Ammon's horn (tissue), 1 donor: Measurements from ENCODE around the gene CAPN14.

ENCODE experiments used
- DNase-seq: peaks from one replicate; pipeline ENCODE4 v3.0.0-alpha.2; 2016; ENCODE audit warnings: low spot score

Gene CAPN14, protein sequence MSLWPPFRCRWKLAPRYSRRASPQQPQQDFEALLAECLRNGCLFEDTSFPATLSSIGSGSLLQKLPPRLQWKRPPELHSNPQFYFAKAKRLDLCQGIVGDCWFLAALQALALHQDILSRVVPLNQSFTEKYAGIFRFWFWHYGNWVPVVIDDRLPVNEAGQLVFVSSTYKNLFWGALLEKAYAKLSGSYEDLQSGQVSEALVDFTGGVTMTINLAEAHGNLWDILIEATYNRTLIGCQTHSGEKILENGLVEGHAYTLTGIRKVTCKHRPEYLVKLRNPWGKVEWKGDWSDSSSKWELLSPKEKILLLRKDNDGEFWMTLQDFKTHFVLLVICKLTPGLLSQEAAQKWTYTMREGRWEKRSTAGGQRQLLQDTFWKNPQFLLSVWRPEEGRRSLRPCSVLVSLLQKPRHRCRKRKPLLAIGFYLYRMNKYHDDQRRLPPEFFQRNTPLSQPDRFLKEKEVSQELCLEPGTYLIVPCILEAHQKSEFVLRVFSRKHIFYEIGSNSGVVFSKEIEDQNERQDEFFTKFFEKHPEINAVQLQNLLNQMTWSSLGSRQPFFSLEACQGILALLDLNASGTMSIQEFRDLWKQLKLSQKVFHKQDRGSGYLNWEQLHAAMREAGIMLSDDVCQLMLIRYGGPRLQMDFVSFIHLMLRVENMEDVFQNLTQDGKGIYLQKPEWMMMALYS

DNA sequence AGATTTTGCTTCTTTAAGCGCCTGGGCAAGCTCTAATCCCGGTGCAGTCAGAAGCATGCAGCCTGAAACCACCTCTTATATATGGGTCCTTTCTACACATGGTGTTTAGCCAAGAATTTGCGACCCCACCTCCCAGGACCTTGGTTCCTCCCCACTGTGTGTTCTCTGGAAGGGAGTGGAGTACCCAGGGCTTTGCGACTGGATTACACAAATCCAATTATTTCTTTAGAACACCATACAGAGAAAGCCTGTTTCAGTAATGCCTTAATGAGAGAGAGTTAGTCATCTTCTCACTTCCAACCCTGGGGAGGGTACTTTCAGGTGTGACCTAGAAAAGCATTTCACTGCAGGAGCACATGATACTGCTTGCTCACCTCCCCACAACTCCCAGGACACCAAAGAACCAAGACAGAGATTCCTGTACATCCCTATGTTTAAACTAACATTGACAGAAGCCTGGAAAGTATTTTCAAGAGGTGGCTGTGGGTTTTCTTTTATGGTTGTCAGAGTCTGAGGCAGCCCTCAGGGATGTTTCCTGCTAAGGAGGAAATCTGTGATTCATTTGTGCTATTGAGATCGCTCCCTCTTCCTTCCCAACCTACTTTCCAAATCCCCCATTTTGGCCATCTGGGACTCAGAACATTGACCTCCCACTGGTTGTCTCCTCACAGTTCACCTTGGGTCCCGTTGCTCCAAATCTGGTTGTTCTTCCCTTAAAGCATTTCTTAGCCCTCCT is at the start of gene CAPN14:
Gene CAPN14, minus strand, starts transcription at position 51 of the 736 bp plus-strand sequence. CDS start 12,068 bp downstream, outside the sequence.
- DNase-seq, result no peak

DNA sequence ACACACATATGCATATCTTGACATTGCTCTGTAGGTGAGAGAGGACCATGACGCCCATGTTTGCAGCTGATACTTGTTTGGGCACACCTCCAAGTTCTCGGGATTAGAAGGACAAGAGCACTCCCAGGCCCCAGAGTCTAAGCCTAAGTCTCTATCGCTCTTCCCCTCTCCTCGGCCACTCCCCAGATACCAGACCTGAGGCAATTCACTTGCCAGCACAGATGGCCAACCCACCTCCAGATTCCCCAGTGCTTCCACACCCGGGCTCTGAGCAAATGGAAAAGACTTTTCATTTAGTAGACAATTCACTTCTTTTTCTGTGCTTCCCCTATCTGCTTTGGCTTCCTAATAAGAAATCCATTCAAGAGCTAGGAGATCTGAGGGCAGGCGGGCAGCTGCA is 49.5 kb upstream of the CAPN14 start:
- no peak for DNase-seq

DNA sequence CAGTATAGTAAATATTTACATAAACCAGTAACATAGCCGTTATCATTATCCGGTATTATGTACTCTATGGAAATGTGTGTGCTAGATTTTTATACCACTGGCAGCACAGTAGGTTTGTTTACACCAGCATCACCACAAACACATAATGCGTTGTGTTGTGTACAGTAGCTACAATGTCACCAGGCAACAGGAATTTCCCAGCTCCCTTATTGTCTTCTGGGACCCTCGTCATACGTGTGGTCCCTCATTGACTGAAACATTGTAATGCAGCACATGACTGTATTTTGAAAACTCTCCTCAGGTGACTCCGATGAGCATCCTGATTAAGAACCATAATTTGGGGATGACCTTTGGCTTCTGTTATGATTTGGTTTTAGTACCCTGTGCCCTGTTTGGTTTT is 47.9 kb upstream of the CAPN14 start:
- no peak for DNase-seq

DNA sequence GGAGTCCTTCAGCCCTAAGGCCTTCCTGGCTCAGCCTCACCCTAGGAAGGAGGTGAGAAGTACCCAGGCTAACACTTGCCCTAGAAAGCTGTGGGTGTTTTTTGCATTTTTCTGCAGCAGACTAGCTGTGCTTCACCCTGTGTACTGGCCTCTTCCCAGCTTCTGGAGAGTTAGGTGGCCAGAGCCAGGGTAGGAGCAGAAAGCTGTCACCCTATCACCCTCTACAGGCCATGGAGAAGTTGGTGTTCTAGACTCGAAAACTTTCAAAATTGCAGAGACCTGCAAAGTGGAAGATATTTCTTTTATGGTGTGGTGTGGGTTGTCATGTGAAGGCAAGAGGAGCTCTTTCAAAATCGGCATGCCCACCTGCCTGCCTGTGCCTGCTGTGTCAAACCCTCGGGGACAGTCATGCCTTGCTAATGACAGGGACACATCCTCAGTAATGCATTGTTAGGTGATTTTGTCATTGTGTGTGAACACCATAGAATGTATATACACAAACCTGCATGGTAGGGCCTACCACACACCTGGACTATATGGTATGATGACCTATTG is 46.4 kb upstream of the CAPN14 start:
- no peak for DNase-seq

DNA sequence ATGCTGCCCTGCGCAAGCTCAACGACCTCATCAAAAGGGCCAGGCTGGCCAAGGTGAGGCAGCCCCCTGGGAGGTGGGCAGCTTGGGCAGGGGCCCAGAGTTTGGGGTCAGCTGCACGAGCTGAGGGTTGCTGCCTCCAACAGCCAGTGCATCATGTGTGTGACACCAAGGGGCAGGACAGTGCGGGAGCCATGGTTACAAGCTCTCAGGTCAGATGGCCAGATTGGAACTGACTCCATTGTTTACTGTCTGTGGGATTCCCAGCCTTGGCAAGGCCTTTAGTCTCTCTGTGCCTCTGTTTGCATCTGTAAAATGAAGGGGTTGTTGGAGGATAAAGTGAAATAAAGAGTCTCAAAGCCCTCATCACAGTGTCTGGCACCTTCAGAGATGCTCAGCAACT is 43.6 kb upstream of the CAPN14 start:
- DNase-seq, result peak; percentile 59

DNA sequence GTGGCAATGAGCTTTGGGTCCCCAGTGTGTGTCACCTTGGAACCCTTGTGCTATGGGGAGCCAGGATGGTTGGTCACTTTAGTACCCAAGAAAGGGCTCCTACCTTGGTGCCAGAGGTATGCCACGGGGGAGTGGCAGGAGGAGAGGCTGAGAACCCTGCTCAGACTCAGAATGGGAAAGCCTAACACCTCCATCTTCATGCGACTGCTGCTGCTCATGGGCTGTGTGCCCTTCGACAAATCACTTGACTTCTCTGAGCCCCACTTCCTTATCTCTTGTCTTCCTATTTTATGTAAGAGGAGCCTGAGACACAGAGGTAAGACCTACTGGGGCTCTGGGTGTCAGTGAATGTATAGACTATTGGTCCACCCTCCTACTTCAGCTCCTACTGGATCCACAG is 41.8 kb upstream of the CAPN14 start:
- DNase-seq, result no peak

DNA sequence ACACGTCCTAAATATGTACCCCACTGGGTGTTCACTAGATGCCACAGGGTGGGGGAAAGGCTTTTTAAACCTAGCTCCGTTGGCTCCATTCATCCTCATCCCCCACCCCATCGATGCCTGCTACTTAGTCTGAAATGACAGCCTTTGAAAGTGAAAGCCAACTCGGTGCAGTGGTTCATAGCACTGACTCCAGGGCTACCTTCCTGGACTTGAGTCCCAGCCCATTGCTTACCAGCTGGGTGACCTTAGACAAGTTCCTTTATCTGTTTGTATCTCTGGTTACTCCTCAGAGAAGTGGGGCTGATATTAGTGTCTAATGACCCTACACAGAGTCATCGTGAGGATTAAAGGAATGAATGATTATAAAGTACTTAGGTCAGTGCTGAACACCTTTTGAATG is 41.0 kb upstream of the CAPN14 start:
- no peak for DNase-seq

DNA sequence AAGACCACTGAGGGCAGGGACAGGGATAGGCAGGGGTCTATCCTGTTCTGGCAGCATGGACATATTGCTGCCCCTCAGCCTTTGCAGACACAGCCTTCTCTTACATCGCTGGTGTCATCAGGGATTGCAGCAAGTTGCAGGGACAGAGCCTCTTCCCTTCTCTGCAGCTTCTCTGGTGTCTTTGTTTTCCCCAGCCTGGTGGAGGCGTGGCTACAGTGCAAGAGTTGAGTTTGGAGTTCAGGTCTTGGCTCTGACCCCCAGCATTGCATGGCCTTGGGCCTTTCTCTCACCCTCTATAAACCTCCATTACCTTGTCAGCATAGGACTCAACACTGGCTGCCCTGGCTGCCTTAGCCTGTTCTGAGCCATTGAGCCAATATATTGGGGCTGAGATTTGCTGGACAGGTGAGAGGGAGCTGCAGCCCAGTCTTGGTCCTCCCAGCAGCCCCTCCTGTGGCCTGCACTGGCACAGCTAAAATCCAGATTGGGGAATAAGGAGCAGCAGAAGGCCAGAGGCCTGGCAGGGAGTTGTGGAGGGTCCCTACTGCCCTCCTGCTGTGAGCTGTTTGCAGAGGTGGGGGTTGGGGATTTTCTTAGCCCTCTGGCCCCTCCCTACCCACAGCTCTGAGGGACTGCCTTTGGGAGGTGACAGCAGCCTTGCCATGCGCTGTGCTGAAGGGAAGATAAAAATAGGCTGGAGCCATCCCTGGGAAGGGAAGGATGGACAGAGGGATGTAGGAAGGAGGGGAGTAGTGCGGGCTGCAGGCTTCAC is 39.5 kb upstream of the CAPN14 start:
- no peak for DNase-seq

DNA sequence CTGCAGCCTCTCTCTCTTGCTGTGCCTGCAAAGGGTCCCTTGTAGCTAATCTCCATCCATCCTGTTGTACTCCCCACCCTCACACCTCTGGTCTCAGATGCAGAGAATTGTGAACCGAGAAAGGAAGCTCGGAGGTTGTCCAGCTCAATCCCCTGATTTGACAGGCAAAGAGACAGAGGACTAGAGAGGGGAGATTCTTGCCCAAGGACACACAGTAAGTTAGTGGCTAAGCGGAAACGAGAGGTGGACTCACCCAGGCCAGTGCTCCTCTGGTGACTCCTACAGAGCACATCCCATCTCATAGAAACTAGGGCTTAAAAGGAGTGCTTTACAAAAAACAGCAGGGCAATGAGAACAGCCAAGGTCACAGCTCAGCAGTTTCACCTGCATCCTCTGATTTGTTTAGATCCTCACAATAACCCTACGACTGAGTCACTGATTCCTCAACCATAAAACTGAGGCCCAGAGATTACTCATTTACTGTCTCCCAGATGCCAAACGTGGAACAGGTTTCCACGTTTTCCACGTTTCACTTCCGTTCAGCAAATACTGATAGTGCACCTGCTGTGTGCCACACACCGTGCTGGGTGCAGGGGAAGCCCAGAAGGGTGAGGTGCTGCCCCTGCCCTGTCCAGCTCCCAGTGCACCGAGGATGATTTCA is 38.7 kb upstream of the CAPN14 start:
- DNase-seq, result no peak

DNA sequence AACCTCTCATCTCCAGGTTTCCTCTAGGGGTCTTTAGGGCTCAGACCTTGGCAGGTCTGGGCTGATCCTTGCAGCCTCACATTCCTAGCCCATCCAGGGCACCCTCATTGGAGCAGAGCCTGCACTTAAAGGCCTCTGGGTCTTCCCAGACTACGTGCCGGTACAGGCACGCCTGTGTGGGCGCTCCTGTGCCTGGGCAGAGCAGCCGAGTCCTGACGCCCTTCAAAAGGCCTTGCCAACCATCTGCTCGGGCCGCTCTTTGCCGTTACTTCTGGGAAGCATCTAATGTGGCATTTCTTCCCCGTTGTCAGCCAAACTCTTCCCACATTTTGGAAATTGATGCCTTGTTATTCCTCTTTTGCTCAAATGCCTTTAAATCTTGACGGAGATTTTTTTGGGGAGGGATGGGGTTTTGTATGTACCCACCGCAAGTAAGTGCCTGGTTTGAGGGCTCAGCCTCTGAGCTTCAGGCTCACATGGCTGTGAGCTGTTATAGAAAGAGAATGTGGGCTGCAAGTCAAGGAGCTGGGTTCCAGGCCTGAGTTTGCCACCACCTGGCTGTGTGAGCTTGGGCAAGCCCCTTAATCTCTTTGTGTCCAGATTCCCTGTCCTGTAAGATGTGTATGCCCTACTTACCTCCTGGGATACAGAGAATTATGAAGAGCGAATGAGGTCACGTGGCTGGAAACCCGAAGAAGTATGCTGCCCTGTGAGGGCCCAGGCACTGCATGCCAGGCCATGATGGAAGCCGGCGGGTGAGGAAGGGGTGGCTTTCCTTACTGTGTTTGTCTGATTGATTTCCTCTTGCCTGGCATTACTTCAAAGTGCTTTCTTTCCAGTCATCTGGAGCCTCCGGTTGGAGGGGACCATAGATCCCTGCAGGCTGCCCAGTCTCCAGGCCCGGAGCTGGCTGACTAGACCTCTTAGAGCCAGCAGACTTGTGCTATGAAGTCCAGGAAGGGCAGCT is 37.2 kb upstream of the CAPN14 start:
- DNase-seq, result no peak

DNA sequence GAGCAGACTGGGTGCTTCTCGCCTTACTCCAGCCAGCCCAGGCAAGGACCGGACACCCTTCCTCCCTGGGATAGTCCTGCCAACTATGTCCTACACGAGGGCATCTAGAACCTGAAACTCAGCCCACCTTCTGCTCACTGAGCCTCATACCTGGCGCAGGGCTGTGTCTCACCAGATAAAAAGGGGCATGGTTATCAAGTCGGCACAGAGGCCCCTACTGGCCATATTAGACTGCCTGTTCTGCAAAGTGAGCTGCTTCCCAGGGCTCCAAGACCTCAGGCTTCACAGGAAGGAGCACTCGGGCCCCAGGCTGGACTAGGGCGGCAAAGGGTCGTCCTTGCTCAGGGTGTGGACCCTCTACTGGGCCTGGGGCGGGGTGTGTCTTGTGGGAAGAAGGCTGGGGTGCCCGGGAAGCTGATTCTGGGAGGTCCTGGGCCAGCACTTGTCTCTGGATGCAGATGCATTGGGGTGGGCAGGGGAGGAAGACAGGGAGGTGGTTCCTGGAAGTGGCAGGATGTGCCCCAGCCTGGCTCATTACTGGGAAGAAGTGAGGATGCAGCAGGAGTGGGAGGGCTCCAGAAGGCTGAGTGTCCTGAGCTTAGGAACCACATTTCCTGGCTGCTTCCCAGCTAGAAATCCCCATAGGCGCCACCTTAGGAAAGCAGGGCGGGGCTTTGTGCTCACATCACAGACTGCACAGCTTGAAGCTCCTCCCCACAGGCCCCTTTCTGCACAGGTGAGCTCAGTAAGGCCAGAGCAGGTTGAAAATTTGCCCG is 36.2 kb upstream of the CAPN14 start:
- DNase-seq, result no peak

DNA sequence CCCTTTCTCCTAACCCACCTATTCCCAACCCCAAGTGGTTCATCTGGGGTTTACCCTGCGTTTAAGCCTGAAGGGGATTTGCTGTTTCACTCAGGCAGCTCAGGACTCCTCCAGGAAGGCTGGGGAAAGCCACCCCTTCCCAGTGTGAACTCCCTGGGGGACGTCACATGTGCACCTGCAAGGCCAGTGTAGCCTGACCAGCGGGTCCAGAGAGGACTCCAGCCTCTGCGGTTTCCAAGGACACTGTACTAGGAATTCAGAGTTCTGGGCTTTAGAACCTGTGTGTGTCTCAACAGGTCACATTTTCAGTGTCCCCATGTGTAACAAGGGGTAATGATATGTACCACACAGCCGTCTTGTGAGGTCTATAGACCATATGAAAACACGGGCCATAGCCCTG is 34.5 kb upstream of the CAPN14 start:
- DNase-seq, result no peak

DNA sequence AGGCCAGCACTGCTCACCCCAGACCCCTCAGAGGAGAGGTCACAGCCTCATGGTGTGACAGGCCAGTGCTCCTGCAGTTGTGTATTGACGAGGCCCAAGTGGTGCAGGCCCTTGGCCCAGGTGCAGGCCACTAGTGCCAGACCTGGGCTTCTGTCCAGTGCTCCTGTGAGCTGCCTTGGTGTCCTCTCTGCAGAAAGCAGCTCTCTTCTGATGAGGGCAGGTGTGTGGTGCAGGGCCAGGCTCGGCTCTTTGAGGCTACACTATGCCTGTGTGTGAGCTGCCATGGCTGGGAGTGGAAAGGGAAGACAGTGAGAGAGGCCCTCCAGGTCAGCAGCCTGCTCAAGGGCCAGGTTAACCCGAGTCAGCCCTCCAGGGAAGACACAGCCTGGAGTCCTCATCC is 33.7 kb upstream of the CAPN14 start:
- no peak for DNase-seq

DNA sequence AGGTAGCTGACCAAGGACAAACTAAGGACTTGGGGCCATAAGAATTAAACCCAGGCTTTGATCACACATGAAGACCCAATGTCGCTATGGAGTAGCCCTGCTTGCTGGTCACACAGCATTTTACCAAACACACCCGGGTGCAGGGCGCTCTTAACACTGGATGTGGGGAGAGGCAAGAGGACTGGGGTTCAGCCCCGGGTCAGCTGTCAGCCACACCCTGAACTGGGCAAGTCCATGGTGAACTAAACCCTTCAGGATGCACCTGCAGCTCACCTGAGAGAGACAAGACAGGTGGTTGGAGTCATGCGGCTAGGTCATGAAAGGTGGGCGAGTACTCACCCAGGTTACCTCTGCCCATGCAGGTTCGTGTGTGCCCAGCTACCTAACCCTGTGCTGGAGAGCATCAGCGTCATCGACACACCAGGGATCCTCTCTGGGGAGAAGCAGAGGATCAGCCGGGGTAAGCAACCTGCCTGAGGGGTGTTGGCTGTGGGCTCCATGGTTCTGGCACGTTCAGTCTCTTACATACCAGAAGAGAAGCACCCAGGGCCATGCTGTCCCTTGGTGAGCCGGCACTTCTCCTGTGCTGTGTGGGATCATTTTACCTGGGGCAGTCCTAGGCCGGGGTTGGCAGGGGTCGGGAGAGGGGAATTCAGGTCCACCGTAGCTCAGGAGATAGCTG is 31.8 kb upstream of the CAPN14 start:
- DNase-seq, result no peak

DNA sequence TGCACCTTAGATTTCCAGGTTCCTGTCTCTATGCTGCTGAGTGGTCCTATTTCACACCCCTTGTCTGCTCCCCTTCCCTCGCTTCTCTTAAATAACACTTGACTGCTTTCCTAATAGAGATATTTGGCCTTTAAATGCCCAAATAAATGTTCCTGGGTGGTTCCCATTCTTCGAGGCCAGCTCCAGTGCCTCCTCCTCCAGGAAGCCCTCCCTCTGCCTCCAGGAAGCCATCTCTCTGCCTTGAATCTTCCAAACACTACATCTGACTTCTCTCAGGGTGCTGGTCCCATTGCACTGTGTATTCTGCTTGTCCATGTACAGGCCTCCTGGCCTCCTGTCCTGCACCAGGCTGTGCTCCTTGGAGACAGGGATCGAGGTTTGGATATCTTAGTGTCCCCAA is 30.8 kb upstream of the CAPN14 start:
- DNase-seq, result no peak

DNA sequence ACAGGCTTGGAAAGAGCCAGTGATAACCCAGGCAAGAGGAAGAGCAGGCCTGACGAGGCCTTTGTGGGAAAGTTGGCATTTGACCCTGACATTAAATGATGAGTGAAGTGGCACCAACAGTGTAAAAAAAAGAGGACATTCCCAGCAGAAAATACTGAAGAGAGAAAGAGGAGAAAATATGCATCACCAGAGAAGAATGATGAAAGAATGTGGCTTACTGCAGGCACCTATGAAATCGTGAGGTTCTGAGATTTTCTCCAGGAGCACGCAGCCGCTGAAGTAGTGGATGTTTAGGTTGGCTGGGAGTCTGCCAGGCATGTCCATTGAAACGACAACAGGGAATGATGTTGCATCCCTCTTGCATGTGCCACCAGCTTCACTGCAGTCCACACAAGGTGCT is 30.4 kb upstream of the CAPN14 start:
- DNase-seq, result no peak

DNA sequence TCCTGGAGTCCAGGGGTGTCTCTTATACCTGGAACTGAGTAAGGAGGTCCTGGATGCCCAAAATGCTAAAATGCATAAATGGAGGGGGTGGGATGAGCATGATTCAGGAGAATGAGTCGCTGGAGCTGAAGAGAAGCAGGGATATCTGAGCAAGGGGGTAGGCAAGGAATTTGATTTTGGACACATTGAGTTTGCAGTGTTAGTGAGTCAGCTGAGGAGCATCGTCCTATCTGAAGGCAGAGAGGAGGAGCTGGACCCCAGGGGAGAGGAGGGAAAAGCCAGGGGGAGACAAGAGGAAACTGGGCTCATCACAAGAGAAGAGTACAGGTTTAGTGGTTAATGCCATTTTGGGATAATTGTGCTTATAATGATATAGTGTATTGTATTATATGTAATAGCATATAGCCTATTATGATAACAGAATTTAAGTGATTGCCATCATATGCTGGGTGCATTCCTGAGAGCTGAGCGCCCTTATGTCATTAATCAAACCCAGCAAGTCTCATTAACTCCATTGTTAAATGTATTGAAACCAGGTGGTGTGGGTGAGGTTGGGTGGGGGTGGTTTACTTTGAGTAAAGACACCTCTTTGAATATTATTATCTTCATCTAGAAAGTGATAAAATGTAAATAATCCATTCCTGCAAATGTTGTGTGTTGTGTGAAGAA is 29.0 kb upstream of the CAPN14 start:
- no peak for DNase-seq

DNA sequence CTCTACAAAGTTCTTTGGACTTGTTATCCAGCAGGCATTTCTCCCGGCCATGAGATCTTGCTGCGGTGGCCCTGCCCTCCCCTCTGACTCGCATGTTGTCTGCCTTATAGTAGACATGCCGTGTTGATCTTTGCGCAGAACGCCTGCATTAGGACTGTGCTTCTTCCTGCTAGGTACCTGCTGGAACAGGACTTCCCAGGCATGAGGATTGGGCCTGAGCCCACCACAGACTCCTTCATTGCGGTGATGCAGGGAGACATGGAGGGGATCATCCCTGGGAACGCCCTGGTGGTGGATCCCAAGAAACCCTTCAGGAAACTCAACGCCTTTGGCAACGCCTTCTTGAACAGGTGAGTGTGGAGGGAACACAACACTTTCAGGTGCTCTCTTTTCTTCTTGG is 26.8 kb upstream of the CAPN14 start:
- DNase-seq, result no peak
